Upper lobe of left lung (tissue), 6 donors: ENCODE results near the gene RASAL1. TPM values are rescaled to one million over a fixed set of nuclear protein-coding genes. Genes with fewer than 3 reads are reported as not detected.

ENCODE experiments used
- ATAC-seq, 2 donors: fragments of 200-7000 bp; cut with Tn5 transposase; one replicate each; pipeline ENCODE4 v1.9.1; 2022; ENCODE audit warnings: mild to moderate bottlenecking in 2 of 2, moderate library complexity in 2 of 2; ENCODE audit not compliant: low FRiP score in 2 of 2
- DNase-seq, 2 donors: peaks; one replicate each; pipeline ENCODE4 v3.0.0-alpha.2; 2019 to 2020
- H3K27ac ChIP-seq, 4 donors: fragments of 200-600 bp; sonication (generic); one replicate each; pipeline ENCODE4 v1.5.1; 2016 to 2019
- H3K27me3 ChIP-seq, 4 donors: fragments of 200-600 bp; sonication (generic); one replicate each; pipeline ENCODE4 v1.5.1; 2017 to 2019
- H3K36me3 ChIP-seq, 4 donors: fragments of 200-600 bp; sonication (generic); one replicate each; pipeline ENCODE4 v1.5.1; 2016 to 2019
- H3K4me1 ChIP-seq, 4 donors: fragments of 200-600 bp; sonication (generic); one replicate each; pipeline ENCODE4 v1.5.1; 2018 to 2019
- H3K4me3 ChIP-seq, 4 donors: fragments of 200-600 bp; sonication (generic); one replicate each; pipeline ENCODE4 v1.5.1; 2017 to 2019; ENCODE audit warnings: mild to moderate bottlenecking in 2 of 4, moderate library complexity in 1 of 4
- H3K9me3 ChIP-seq, 4 donors: fragments of 200-600 bp; sonication (generic); one replicate each; pipeline ENCODE4 v1.5.1; 2018 to 2019
- CTCF ChIP-seq, 6 experiments: fragments of 450-650 bp in 4 of 6; fragments of 200-600 bp in 2 of 6; sonication (generic) in 2 of 6; IDR thresholded peaks; one replicate each; pipeline ENCODE4 v1.5.1; 2016 to 2019; ENCODE audit warnings: antibody characterized with exemption in 6 of 6
- EP300 ChIP-seq, 4 donors: sonication (generic); formaldehyde crosslinking; IDR thresholded peaks; one replicate each; pipeline ENCODE4 v1.5.1; 2017; ENCODE audit warnings: antibody characterized with exemption in 4 of 4, control low read depth in 2 of 4
- POLR2A ChIP-seq, 4 donors: fragments of 450-650 bp; IDR thresholded peaks; one replicate each; pipeline ENCODE4 v1.5.1; 2016 to 2017; ENCODE audit warnings: antibody characterized with exemption in 4 of 4, mild to moderate bottlenecking in 2 of 4
- POLR2AphosphoS5 ChIP-seq, 2 donors: sonication (generic); formaldehyde crosslinking; IDR thresholded peaks; one replicate each; pipeline ENCODE4 v1.5.1; 2017; ENCODE audit warnings: antibody characterized with exemption in 2 of 2
- WGBS, 2 donors: methylation state at CpG; one replicate each; pipeline ENCODE4 v1.1.5; 2017 to 2018; 5-methylcytosine and 5-hydroxymethylcytosine counted together
- total RNA-seq, 6 donors: library from RNA; depleted of rRNA in 4 of 6; stranded (reverse); fragments of >200 nt in 4 of 6; gene quantifications; one replicate each; pipeline versions ENCODE4 v1.1.0 to v1.2.1, GENCODE V29; 2016 to 2021
- donor health status: DM: no; HTN: no; CAD: no; lungs with moderate emphysema.
- donor health status: DM: no; HTN: yes; CAD: no; lungs with severe emphysema.

Gene RASAL1
- total RNA-seq, 6 donors from 2014 or later, result 0.27 to 4.2 (median 0.60) TPM; not detected in 3

- no peak for ATAC-seq
Observed at GRCh38 chr12:113146999-113147398, 11.4 kb upstream of the RASAL1 start.

GRCh38 chr12:113145720-113146551, 10.4 kb upstream of the RASAL1 start:
- TF ChIP-seq POLR2AphosphoS5 (IDR thresholded peaks at IDR 0.05) (no peak), EP300 (IDR thresholded peaks at IDR 0.05) (no peak), POLR2A (IDR thresholded peaks at IDR 0.05) (no peak), CTCF (IDR thresholded peaks at IDR 0.05) (no peak)
- WGBS, 2 donors, result 68 to 72% methylated on average over 12 of the region's 12 CpGs
- Histone ChIP-seq H3K4me1 (peaks cover 0 to 6% (median 0%) of the 10 kb centered on the region in 4 donors), H3K4me3 (no peak overlapping the region), H3K27ac (no peak overlapping the region), H3K36me3 (no peaks in the 10 kb centered on the region), H3K27me3 (peaks cover 0 to 6% (median 0%) of the 10 kb centered on the region in 4 donors), H3K9me3 (peaks cover 0 to 3% (median 0%) of the 10 kb centered on the region in 4 donors)
- DNase-seq (no peak), ATAC-seq (no peak)

More at GRCh38 chr12:113146999-113147398, 11.4 kb upstream of the RASAL1 start:
- Histone ChIP-seq H3K36me3 (no peaks in the 10 kb centered on the region), H3K4me3 (no peak overlapping the region), H3K4me1 (peaks cover 0 to 6% (median 0%) of the 10 kb centered on the region in 4 donors), H3K9me3 (peaks cover 0 to 3% (median 0%) of the 10 kb centered on the region in 4 donors), H3K27ac (no peak overlapping the region), H3K27me3 (peaks cover 0 to 6% (median 3%) of the 10 kb centered on the region in 4 donors)
- WGBS, 2 donors, result 75 to 76% methylated on average over 2 of the region's 2 CpGs
- no peak for DNase-seq
- TF ChIP-seq POLR2A (IDR thresholded peaks at IDR 0.05), result no peak
- no peak for TF ChIP-seq POLR2AphosphoS5 (IDR thresholded peaks at IDR 0.05)
- no peak for TF ChIP-seq CTCF (IDR thresholded peaks at IDR 0.05)
- TF ChIP-seq EP300 (IDR thresholded peaks at IDR 0.05), result no peak

- ATAC-seq (no peak), DNase-seq (no peak)
- Histone ChIP-seq H3K36me3 (no peaks in the 10 kb centered on the region), H3K27me3 (no peaks in the 10 kb centered on the region), H3K9me3 (peaks cover 0 to 3% (median 0%) of the 10 kb centered on the region in 4 donors), H3K4me1 (peaks cover 0 to 6% (median 0%) of the 10 kb centered on the region in 4 donors), H3K27ac (no peak overlapping the region), H3K4me3 (no peak overlapping the region)
- WGBS, 2 donors, result 81 to 85% methylated on average over 5 of the region's 5 CpGs
- TF ChIP-seq POLR2A (IDR thresholded peaks at IDR 0.05) (no peak), CTCF (IDR thresholded peaks at IDR 0.05) (no peak), POLR2AphosphoS5 (IDR thresholded peaks at IDR 0.05) (no peak), EP300 (IDR thresholded peaks at IDR 0.05) (no peak)
Observed at GRCh38 chr12:113144806-113145205, 9.2 kb upstream of the RASAL1 start.

GRCh38 chr12:113143959-113144358, 8.4 kb upstream of the RASAL1 start:
- WGBS, 2 donors, result 90 to 95% methylated on average over 8 of the region's 8 CpGs
- no peaks in the 10 kb centered on the region for H3K36me3 ChIP-seq
- H3K9me3 ChIP-seq, result peaks cover 0 to 3% (median 0%) of the 10 kb centered on the region in 4 donors
- H3K4me1 ChIP-seq, result no peaks in the 10 kb centered on the region
- no peak overlapping the region for H3K27ac ChIP-seq
- no peak for DNase-seq
- no peak for ATAC-seq
- no peak for TF ChIP-seq POLR2AphosphoS5 (IDR thresholded peaks at IDR 0.05)
- no peak for TF ChIP-seq POLR2A (IDR thresholded peaks at IDR 0.05)
- TF ChIP-seq EP300 (IDR thresholded peaks at IDR 0.05), result no peak
- no peak for TF ChIP-seq CTCF (IDR thresholded peaks at IDR 0.05)
- no peak overlapping the region for H3K4me3 ChIP-seq
- H3K27me3 ChIP-seq, result no peaks in the 10 kb centered on the region
